Hepatocyte (in vitro differentiated cells): ENCODE data around the gene NAA15. TPM values are rescaled to one million over a fixed set of nuclear protein-coding genes. Genes with fewer than 3 reads are reported as not detected.
"Not testable (repeated sequence)": the region's sequence is repeated elsewhere in the genome, so short reads cannot be mapped to it uniquely, and the experiment has no call there.

Experiments
- DNase-seq: peaks from one replicate; pipeline ENCODE4 v3.0.0-alpha.2; 2016; ENCODE audit warnings: low spot score
- H2AFZ ChIP-seq: fragments of 200-600 bp; sonication (generic); 2 replicates; pipeline ENCODE4 v1.6.0; 2016; ENCODE audit warnings: antibody characterized with exemption, mild to moderate bottlenecking
- H3K27ac ChIP-seq: fragments of 200-600 bp; sonication (generic); 2 replicates; pipeline ENCODE4 v1.5.1; 2016; ENCODE audit warnings: mild to moderate bottlenecking
- H3K27me3 ChIP-seq: fragments of 200-600 bp; sonication (generic); 2 replicates; pipeline ENCODE4 v1.6.1; 2016
- H3K36me3 ChIP-seq: fragments of 200-600 bp; sonication (generic); replicated peaks from 2 replicates; pipeline ENCODE4 v1.5.1; 2016; ENCODE audit warnings: low read depth; ENCODE audit not compliant: insufficient read depth
- H3K4me1 ChIP-seq: fragments of 200-600 bp; sonication (generic); 2 replicates; pipeline ENCODE4 v1.5.1; 2016; ENCODE audit warnings: mild to moderate bottlenecking, moderate library complexity; ENCODE audit not compliant: insufficient read depth
- H3K4me2 ChIP-seq: fragments of 200-600 bp; sonication (generic); 2 replicates; pipeline ENCODE4 v1.6.0; 2016
- H3K4me3 ChIP-seq: fragments of 200-600 bp; sonication (generic); 2 replicates; pipeline ENCODE4 v1.5.1; 2016; ENCODE audit warnings: mild to moderate bottlenecking
- H3K79me2 ChIP-seq: fragments of 200-600 bp; sonication (generic); 2 replicates; pipeline ENCODE4 v1.6.0; 2017; ENCODE audit warnings: mild to moderate bottlenecking
- H3K9me2 ChIP-seq: fragments of 200-600 bp; sonication (generic); replicated peaks from 2 replicates; pipeline ENCODE4 v1.6.0; 2017; ENCODE audit warnings: mild to moderate bottlenecking; ENCODE audit not compliant: insufficient read depth
- H3K9me3 ChIP-seq: fragments of 200-600 bp; sonication (generic); 2 replicates; pipeline ENCODE4 v1.5.1; 2016; ENCODE audit warnings: low read depth, mild to moderate bottlenecking
- H4K20me1 ChIP-seq: fragments of 200-600 bp; sonication (generic); 2 replicates; pipeline ENCODE4 v1.6.0; 2016; ENCODE audit warnings: mild to moderate bottlenecking; ENCODE audit not compliant: insufficient read depth, poor library complexity, severe bottlenecking
- EZH2 ChIP-seq: fragments of 200-600 bp; sonication (generic); IDR thresholded peaks from 2 replicates; pipeline ENCODE4 v1.6.1; 2016; ENCODE audit warnings: antibody characterized with exemption, mild to moderate bottlenecking, borderline replicate concordance
- EZH2phosphoT487 ChIP-seq: fragments of 200-600 bp; sonication (generic); IDR thresholded peaks from one replicate; pipeline ENCODE4 v1.6.1; 2018; ENCODE audit warnings: antibody characterized with exemption, mild to moderate bottlenecking, low read depth, moderate library complexity; ENCODE audit not compliant: unreplicated experiment, severe bottlenecking
- WGBS: methylation state at CpG from one replicate; pipeline ENCODE4 v1.1.6; 2016; ENCODE audit warnings: low lambda C conversion rate; ENCODE audit errors: missing lambda C conversion rate; 5-methylcytosine and 5-hydroxymethylcytosine counted together
- polyA plus RNA-seq: library from polyadenylated mRNA; unstranded; fragments of >200 nt; fragmentation: Nextera tagmentation; extraction: Ambion mirVana; gene quantifications from 2 replicates; pipeline ENCODE4 v1.2.1, GENCODE V29; 2016
- total RNA-seq: library from RNA; depleted of rRNA; stranded (reverse); fragments of >200 nt; gene quantifications from 2 replicates; pipeline ENCODE4 v1.2.3, GENCODE V29; 2014
- TF ChIP-seq, protein P1 (sequence below): fragments of 200-600 bp; sonication (generic); IDR thresholded peaks from 2 replicates; pipeline ENCODE4 v1.5.1; 2016; ENCODE audit warnings: antibody characterized with exemption, mild to moderate bottlenecking; ENCODE audit not compliant: poor library complexity

NAA15 gene
- total and polyA plus RNA-seq, 2 experiments from 2014 or later: 15.3 to 29.6 TPM

GRCh38 chr4:139315221-139315675 lies 13.9 kb downstream of the NAA15 start:
- Histone ChIP-seq H3K27ac (no peak overlapping the region), H3K4me3 (no peak overlapping the region), H4K20me1 (peaks cover 51% of the 10 kb centered on the region), H2AFZ (no peak overlapping the region), H3K4me2 (no peak overlapping the region), H3K36me3 (no peaks in the 10 kb centered on the region), H3K79me2 (peaks cover 100% of the 10 kb centered on the region), H3K27me3 (no peaks in the 10 kb centered on the region), H3K9me3 (no peaks in the 10 kb centered on the region), H3K4me1 (no peaks in the 10 kb centered on the region), H3K9me2 (no peaks in the 10 kb centered on the region)
- TF ChIP-seq EZH2: no peak
- TF ChIP-seq, protein P1, sequence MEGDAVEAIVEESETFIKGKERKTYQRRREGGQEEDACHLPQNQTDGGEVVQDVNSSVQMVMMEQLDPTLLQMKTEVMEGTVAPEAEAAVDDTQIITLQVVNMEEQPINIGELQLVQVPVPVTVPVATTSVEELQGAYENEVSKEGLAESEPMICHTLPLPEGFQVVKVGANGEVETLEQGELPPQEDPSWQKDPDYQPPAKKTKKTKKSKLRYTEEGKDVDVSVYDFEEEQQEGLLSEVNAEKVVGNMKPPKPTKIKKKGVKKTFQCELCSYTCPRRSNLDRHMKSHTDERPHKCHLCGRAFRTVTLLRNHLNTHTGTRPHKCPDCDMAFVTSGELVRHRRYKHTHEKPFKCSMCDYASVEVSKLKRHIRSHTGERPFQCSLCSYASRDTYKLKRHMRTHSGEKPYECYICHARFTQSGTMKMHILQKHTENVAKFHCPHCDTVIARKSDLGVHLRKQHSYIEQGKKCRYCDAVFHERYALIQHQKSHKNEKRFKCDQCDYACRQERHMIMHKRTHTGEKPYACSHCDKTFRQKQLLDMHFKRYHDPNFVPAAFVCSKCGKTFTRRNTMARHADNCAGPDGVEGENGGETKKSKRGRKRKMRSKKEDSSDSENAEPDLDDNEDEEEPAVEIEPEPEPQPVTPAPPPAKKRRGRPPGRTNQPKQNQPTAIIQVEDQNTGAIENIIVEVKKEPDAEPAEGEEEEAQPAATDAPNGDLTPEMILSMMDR: no peak
- no peak for TF ChIP-seq EZH2phosphoT487
- WGBS: 91% methylated on average over 13 of the region's 13 CpGs
- DNase-seq: no peak

DNA sequence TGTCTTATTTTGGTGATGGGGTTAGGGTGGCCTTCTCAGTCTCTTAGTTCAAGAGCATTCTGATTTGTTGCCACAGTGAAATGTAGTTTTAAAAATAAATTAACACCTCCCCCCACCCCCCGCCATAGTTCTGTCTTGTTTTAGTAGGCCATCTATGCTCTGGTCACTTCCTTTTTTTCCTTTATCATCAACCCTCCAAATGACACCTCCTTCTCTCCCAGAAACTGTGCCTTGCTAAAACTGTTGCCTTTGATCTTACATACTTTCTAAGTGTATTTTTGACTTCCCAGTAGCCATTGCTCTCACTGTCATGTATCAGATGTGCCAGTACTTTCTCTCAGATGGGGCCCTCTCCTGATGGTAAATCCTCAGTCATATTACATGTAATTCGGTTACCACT lies 15.4 kb downstream of the NAA15 start:
- H3K9me3 ChIP-seq: no peaks in the 10 kb centered on the region
- DNase-seq: no peak
- WGBS: 96% methylated on average over 2 of the region's 2 CpGs
- peaks cover 99% of the 10 kb centered on the region for H3K79me2 ChIP-seq
- peaks cover 41% of the 10 kb centered on the region for H4K20me1 ChIP-seq
- H2AFZ ChIP-seq: no peak overlapping the region
- no peak overlapping the region for H3K27ac ChIP-seq
- no peaks in the 10 kb centered on the region for H3K4me1 ChIP-seq
- no peaks in the 10 kb centered on the region for H3K36me3 ChIP-seq
- no peaks in the 10 kb centered on the region for H3K9me2 ChIP-seq
- TF ChIP-seq EZH2phosphoT487 (no peak), EZH2 (no peak)
- TF ChIP-seq, protein P1: no peak
- no peak overlapping the region for H3K4me3 ChIP-seq
- H3K27me3 ChIP-seq: no peaks in the 10 kb centered on the region
- no peak overlapping the region for H3K4me2 ChIP-seq

- TF ChIP-seq EZH2phosphoT487 (no peak), EZH2 (no peak)
- TF ChIP-seq, protein P1: no peak
- Histone ChIP-seq H3K4me1 (no peaks in the 10 kb centered on the region), H3K9me3 (no peaks in the 10 kb centered on the region), H3K36me3 (no peaks in the 10 kb centered on the region), H3K27me3 (no peaks in the 10 kb centered on the region), H3K4me2 (no peak overlapping the region), H3K79me2 (peaks cover 99% of the 10 kb centered on the region), H4K20me1 (peaks cover 41% of the 10 kb centered on the region), H3K27ac (no peak overlapping the region), H2AFZ (no peak overlapping the region), H3K4me3 (no peak overlapping the region), H3K9me2 (no peaks in the 10 kb centered on the region)
- DNase-seq: no peak
Measured at GRCh38 chr4:139317635-139318034, 16.3 kb downstream of the NAA15 start.

GRCh38 chr4:139319571-139319970 lies 18.3 kb downstream of the NAA15 start:
- TF ChIP-seq EZH2phosphoT487 (no peak), EZH2 (no peak)
- TF ChIP-seq, protein P1: no peak
- H3K27ac ChIP-seq: no peak overlapping the region
- H3K9me2 ChIP-seq: no peaks in the 10 kb centered on the region
- WGBS: 78% methylated on average over 1 of the region's 1 CpG
- no peak overlapping the region for H3K4me2 ChIP-seq
- H3K79me2 ChIP-seq: peaks cover 99% of the 10 kb centered on the region
- H4K20me1 ChIP-seq: peaks cover 43% of the 10 kb centered on the region
- H3K9me3 ChIP-seq: no peaks in the 10 kb centered on the region
- no peak for DNase-seq
- no peaks in the 10 kb centered on the region for H3K36me3 ChIP-seq
- no peaks in the 10 kb centered on the region for H3K27me3 ChIP-seq
- no peak overlapping the region for H3K4me3 ChIP-seq
- no peak overlapping the region for H2AFZ ChIP-seq
- H3K4me1 ChIP-seq: peaks cover under 1% of the 10 kb centered on the region

GRCh38 chr4:139322070-139322469 lies 20.8 kb downstream of the NAA15 start:
- peaks cover 49% of the 10 kb centered on the region for H4K20me1 ChIP-seq

GRCh38 chr4:139322541-139322940 lies 21.2 kb downstream of the NAA15 start:
- not testable (repeated sequence) for DNase-seq, H3K4me2 ChIP-seq, H3K27me3 ChIP-seq, H2AFZ ChIP-seq, H3K4me1 ChIP-seq, H3K9me3 ChIP-seq, H3K27ac ChIP-seq, H3K36me3 ChIP-seq, H3K9me2 ChIP-seq, H3K4me3 ChIP-seq
- 100% methylated on average over 6 of the region's 6 CpGs for WGBS
- Histone ChIP-seq H4K20me1 (peaks cover 48% of the 10 kb centered on the region), H3K79me2 (peaks cover 99% of the 10 kb centered on the region)

More at GRCh38 chr4:139322070-139322469, 20.8 kb downstream of the NAA15 start:
- H3K4me1 ChIP-seq, H3K4me2 ChIP-seq, H3K9me3 ChIP-seq, H2AFZ ChIP-seq, H3K9me2 ChIP-seq, H3K27me3 ChIP-seq, H3K36me3 ChIP-seq, H3K4me3 ChIP-seq, H3K27ac ChIP-seq, DNase-seq: not testable (repeated sequence)
- peaks cover 99% of the 10 kb centered on the region for H3K79me2 ChIP-seq
- WGBS: 77% methylated on average over 1 of the region's 1 CpG
